ENCODE results near the gene F2.

- TF ChIP-seq EZH2 (IDR thresholded peaks at IDR 0.05; ENCODE audit: borderline replicate concordance, low read depth, low read length, severe bottlenecking): no peak
- no peak for TF ChIP-seq CTCF (IDR thresholded peaks at IDR 0.05; ENCODE audit: borderline replicate concordance, extremely low read depth, low read length, poor library complexity, severe bottlenecking)
Measured at GRCh38 chr11:46711303-46711702, 7.7 kb upstream of the F2 start.
